Activated CD8-positive, alpha-beta memory T cell treated with anti-CD3 and anti-CD28 coated beads, Interleukin-2, amount 50 U/mL, for 1 hour (primary cell): Measurements from ENCODE around the gene CCDC12.

Experiments used
- DNase-seq: peaks from one replicate; pipeline ENCODE4 v3.0.0-alpha.2; 2020; ENCODE audit errors: extremely low read depth

Gene CCDC12

GRCh38 chr3:46955801-46956259, 20.7 kb downstream of the CCDC12 start:
- DNase-seq, result no peak

- DNase-seq, result no peak
These were observed 21.4 kb downstream of the CCDC12 start for GRCh38 chr3:46955157-46955556.

GRCh38 chr3:46954178-46954577, 22.4 kb downstream of the CCDC12 start:
- no peak for DNase-seq

- no peak for DNase-seq
These were observed 23.1 kb downstream of the CCDC12 start for GRCh38 chr3:46953234-46954010.

- DNase-seq, result no peak
These were observed 23.7 kb downstream of the CCDC12 start for GRCh38 chr3:46952813-46953212.

GRCh38 chr3:46950650-46951241, 25.8 kb downstream of the CCDC12 start:
- no peak for DNase-seq

GRCh38 chr3:46950177-46950576, 26.4 kb downstream of the CCDC12 start:
- DNase-seq, result no peak

- DNase-seq, result no peak
These were observed 27.5 kb downstream of the CCDC12 start for GRCh38 chr3:46948830-46949671.

- DNase-seq, result peak; percentile 64
These were observed 28.4 kb downstream of the CCDC12 start for GRCh38 chr3:46947981-46948791.

- DNase-seq, result no peak
These were observed 29.0 kb downstream of the CCDC12 start for GRCh38 chr3:46947546-46947901.

- peak; percentile 65 for DNase-seq
These were observed 29.5 kb downstream of the CCDC12 start for GRCh38 chr3:46946856-46947545.

- DNase-seq, result no peak
These were observed 30.1 kb downstream of the CCDC12 start for GRCh38 chr3:46946416-46946815.

- DNase-seq, result no peak
These were observed 32.4 kb downstream of the CCDC12 start for GRCh38 chr3:46944191-46944590.

- no peak for DNase-seq
These were observed 33.0 kb downstream of the CCDC12 start for GRCh38 chr3:46943237-46944187.

- DNase-seq, result no peak
These were observed 33.9 kb downstream of the CCDC12 start for GRCh38 chr3:46942481-46943236.

- DNase-seq, result no peak
These were observed 34.5 kb downstream of the CCDC12 start for GRCh38 chr3:46942076-46942475.

GRCh38 chr3:46939578-46940445, 36.7 kb downstream of the CCDC12 start:
- no peak for DNase-seq

GRCh38 chr3:46938118-46938517, 38.4 kb downstream of the CCDC12 start:
- no peak for DNase-seq
